RWPE2 (cell line): ENCODE measurements around the gene FAM181A.

ENCODE experiments used
- ATAC-seq: fragments of 200-7000 bp; cut with Tn5 transposase; 3 replicates; pipeline ENCODE4 v1.9.1; 2021; ENCODE audit warnings: low read depth
- DNase-seq: peaks from one replicate; pipeline ENCODE4 v3.0.0-alpha.2; 2020; ENCODE audit warnings: low spot score
- H3K27ac ChIP-seq: fragments of 450-650 bp; 2 replicates; pipeline ENCODE4 v1.5.1; 2017; ENCODE audit warnings: mild to moderate bottlenecking; ENCODE audit not compliant: poor library complexity, severe bottlenecking
- H3K27me3 ChIP-seq: fragments of 250-450 bp; sonication (Bioruptor Pico); 2 replicates; pipeline ENCODE4 v1.5.1; 2021; ENCODE audit warnings: mild to moderate bottlenecking, moderate library complexity; ENCODE audit not compliant: insufficient read depth, poor library complexity, severe bottlenecking
- H3K36me3 ChIP-seq: fragments of 250-450 bp; sonication (Bioruptor Pico); 2 replicates; pipeline ENCODE4 v1.5.1; 2020; ENCODE audit warnings: low read depth, mild to moderate bottlenecking, moderate library complexity
- H3K4me1 ChIP-seq: fragments of 250-450 bp; sonication (Bioruptor Pico); 2 replicates; pipeline ENCODE4 v1.5.1; 2021; ENCODE audit warnings: mild to moderate bottlenecking, moderate library complexity; ENCODE audit not compliant: insufficient read depth, poor library complexity, severe bottlenecking
- H3K4me3 ChIP-seq: fragments of 250-450 bp; sonication (Bioruptor Pico); 2 replicates; pipeline ENCODE4 v1.5.1; 2021; ENCODE audit warnings: mild to moderate bottlenecking, moderate library complexity; ENCODE audit not compliant: severe bottlenecking
- H3K9me3 ChIP-seq: fragments of 250-450 bp; sonication (Bioruptor Pico); 2 replicates; pipeline ENCODE4 v1.5.1; 2021; ENCODE audit warnings: mild to moderate bottlenecking, moderate library complexity; ENCODE audit not compliant: severe bottlenecking
- CTCF ChIP-seq: fragments of 450-650 bp; IDR thresholded peaks from one replicate; pipeline ENCODE4 v1.5.1; 2017; ENCODE audit warnings: mild to moderate bottlenecking, moderate library complexity; ENCODE audit not compliant: poor library complexity, severe bottlenecking

The FAM181A gene

GRCh38 chr14:93946104-93946503 is 19.0 kb downstream of the FAM181A start:
- Histone ChIP-seq H3K27ac (no peak overlapping the region), H3K4me3 (no peak overlapping the region), H3K36me3 (no peaks in the 10 kb centered on the region), H3K4me1 (peaks cover 20% of the 10 kb centered on the region), H3K9me3 (no peaks in the 10 kb centered on the region), H3K27me3 (no peaks in the 10 kb centered on the region)
- DNase-seq (no peak), ATAC-seq (no peak)
- no peak for TF ChIP-seq CTCF

GRCh38 chr14:93946541-93947090 is 19.5 kb downstream of the FAM181A start:
- H3K4me1 ChIP-seq = peaks cover 15% of the 10 kb centered on the region
- H3K4me3 ChIP-seq = no peak overlapping the region
- ATAC-seq = peak; percentile 43
- H3K27ac ChIP-seq = no peak overlapping the region
- H3K36me3 ChIP-seq = no peaks in the 10 kb centered on the region
- no peak for TF ChIP-seq CTCF
- H3K9me3 ChIP-seq = no peaks in the 10 kb centered on the region
- H3K27me3 ChIP-seq = no peaks in the 10 kb centered on the region
- DNase-seq = no peak

- H3K4me1 ChIP-seq = peaks cover 9% of the 10 kb centered on the region
- no peaks in the 10 kb centered on the region for H3K27me3 ChIP-seq
- H3K27ac ChIP-seq = no peak overlapping the region
- DNase-seq (no peak), ATAC-seq (no peak)
- no peaks in the 10 kb centered on the region for H3K36me3 ChIP-seq
- no peaks in the 10 kb centered on the region for H3K9me3 ChIP-seq
- no peak for TF ChIP-seq CTCF
- H3K4me3 ChIP-seq = no peak overlapping the region
Observed at GRCh38 chr14:93947282-93947681, 20.1 kb downstream of the FAM181A start.

- DNase-seq = no peak
- ATAC-seq = no peak
- H3K36me3 ChIP-seq = no peaks in the 10 kb centered on the region
Observed at GRCh38 chr14:93949511-93950075, 22.4 kb downstream of the FAM181A start.

More at GRCh38 chr14:93949511-93950075, 22.4 kb downstream of the FAM181A start:
- Histone ChIP-seq H3K4me1 (peaks cover 9% of the 10 kb centered on the region), H3K27ac (no peak overlapping the region), H3K9me3 (no peaks in the 10 kb centered on the region), H3K4me3 (no peak overlapping the region), H3K27me3 (no peaks in the 10 kb centered on the region)
- TF ChIP-seq CTCF = no peak
